OCI-LY7 (cell line): Measurements from ENCODE around the gene FSIP2. TPM values are rescaled to one million over a fixed set of nuclear protein-coding genes. Genes with fewer than 3 reads are reported as not detected.

Experiments
- BruUV-seq: library from RNA; stranded (reverse); fragments of 400-500 nt; replicated peaks from 2 replicates; lab custom pipeline; 2021; lab: Mats Ljungman, UMichigan
- CTCF ChIA-PET: fragments of 300-600 bp; sonication (Branson Sonifier 250); formaldehyde crosslinking; loops from one replicate; lab custom pipeline; 2022; ENCODE audit warnings: antibody characterized with exemption; ENCODE audit not compliant: unreplicated experiment; lab: Charles Lee
- POLR2A ChIA-PET: fragments of 300-600 bp; sonication (Branson Sonifier 250); formaldehyde crosslinking; loops from one replicate; lab custom pipeline; 2022; ENCODE audit warnings: antibody characterized with exemption; lab: Charles Lee
- DNase-seq: peaks from one replicate; pipeline ENCODE4 v3.0.0-alpha.2; 2015; ENCODE audit warnings: low spot score
- H2AFZ ChIP-seq: fragments of 200-600 bp; sonication (generic), shearing (Covaris generic); 2 replicates; pipeline ENCODE4 v1.6.1; 2014; ENCODE audit warnings: mild to moderate bottlenecking, antibody characterized with exemption, low read length, moderate library complexity
- H3K27ac ChIP-seq: fragments of 200-600 bp; sonication (generic); 2 replicates; pipeline ENCODE4 v1.5.1; 2014; ENCODE audit warnings: mixed run types, low read depth, mild to moderate bottlenecking, moderate library complexity, low read length, inconsistent platforms; ENCODE audit not compliant: poor library complexity, severe bottlenecking
- H3K36me3 ChIP-seq: fragments of 200-600 bp; sonication (generic); 2 replicates; pipeline ENCODE4 v1.6.1; 2014; ENCODE audit warnings: mild to moderate bottlenecking, antibody characterized with exemption, low read length, moderate library complexity, mixed read lengths; ENCODE audit not compliant: insufficient read depth
- H3K4me1 ChIP-seq: fragments of 200-600 bp; sonication (generic); 2 replicates; pipeline ENCODE4 v1.5.1; 2014; ENCODE audit warnings: mild to moderate bottlenecking, low read length; ENCODE audit not compliant: insufficient read depth, poor library complexity, severe bottlenecking
- H3K4me2 ChIP-seq: fragments of 200-600 bp; sonication (generic); 2 replicates; pipeline ENCODE4 v1.6.1; 2014; ENCODE audit warnings: mild to moderate bottlenecking, low read length
- H3K4me3 ChIP-seq: fragments of 200-600 bp; sonication (generic); 2 replicates; pipeline ENCODE4 v1.5.1; 2014; ENCODE audit warnings: mild to moderate bottlenecking, low read depth, low read length; ENCODE audit not compliant: poor library complexity, severe bottlenecking
- H3K79me2 ChIP-seq: fragments of 200-600 bp; sonication (generic); 2 replicates; pipeline ENCODE4 v1.6.1; 2016; ENCODE audit warnings: low read depth, mild to moderate bottlenecking, low read length, moderate library complexity, mixed read lengths; ENCODE audit not compliant: insufficient read depth
- H3K9me2 ChIP-seq: fragments of 200-600 bp; sonication (generic); 2 replicates; pipeline ENCODE4 v1.6.1; 2016; ENCODE audit warnings: mild to moderate bottlenecking, low read length, mixed read lengths; ENCODE audit not compliant: insufficient read depth
- H3K9me3 ChIP-seq: fragments of 200-600 bp; sonication (generic); 2 replicates; pipeline ENCODE4 v1.6.1; 2014; ENCODE audit warnings: mild to moderate bottlenecking, mixed run types, low read length, mixed read lengths
- H4K20me1 ChIP-seq: fragments of 200-600 bp; sonication (generic); 2 replicates; pipeline ENCODE4 v1.6.1; 2014; ENCODE audit warnings: mild to moderate bottlenecking, antibody characterized with exemption, low read length, moderate library complexity, mixed read lengths; ENCODE audit not compliant: insufficient read depth
- EZH2phosphoT487 ChIP-seq: fragments of 200-600 bp; sonication (generic); IDR thresholded peaks from 2 replicates; pipeline ENCODE4 v1.6.1; 2018; ENCODE audit warnings: low read depth, borderline replicate concordance, mild to moderate bottlenecking, mixed run types, antibody characterized with exemption, low read length, moderate library complexity, mixed read lengths
- intact Hi-C: fragments of 100-400 bp; cut with micrococcal nuclease; formaldehyde crosslinking; loops from one replicate; pipeline ENCODE4 v1.10.0; 2022; ENCODE audit not compliant: unreplicated experiment
- total RNA-seq, 2 experiments: library from RNA; depleted of rRNA in 1 of 2; stranded (reverse); fragments of >200 nt in 1 of 2; shearing (Covaris generic) in 1 of 2; gene quantifications; 2 replicates each; pipeline ENCODE4 v1.2.3, GENCODE V29; 2014 to 2022
- TF ChIP-seq, protein P1 (sequence below): fragments of 200-600 bp; sonication (generic); conservative IDR thresholded peaks from 2 replicates; pipeline ENCODE4 v1.5.1; 2014; ENCODE audit warnings: mild to moderate bottlenecking, antibody characterized with exemption, low read length, moderate library complexity, mixed read lengths

The FSIP2 gene
- total RNA-seq, 2 experiments from 2014 or later = 0.06 to 0.19 TPM

- H3K9me3 ChIP-seq = no peaks in the 10 kb centered on the region
- no peak overlapping the region for H3K27ac ChIP-seq
- ChIA-PET CTCF (no interaction called here), POLR2A (interaction anchor here (0.7 kb wide), 1 partner anchor 183 kb away, joined by 3 read pairs; no protein-coding TSS in a partner anchor)
- no peaks in the 10 kb centered on the region for H3K4me1 ChIP-seq
- no peaks in the 10 kb centered on the region for H3K9me2 ChIP-seq
- H3K36me3 ChIP-seq = no peaks in the 10 kb centered on the region
- DNase-seq = no peak
- no peak overlapping the region for H3K4me3 ChIP-seq
- H4K20me1 ChIP-seq = no peaks in the 10 kb centered on the region
- no peak for TF ChIP-seq EZH2phosphoT487
- TF ChIP-seq, protein P1, sequence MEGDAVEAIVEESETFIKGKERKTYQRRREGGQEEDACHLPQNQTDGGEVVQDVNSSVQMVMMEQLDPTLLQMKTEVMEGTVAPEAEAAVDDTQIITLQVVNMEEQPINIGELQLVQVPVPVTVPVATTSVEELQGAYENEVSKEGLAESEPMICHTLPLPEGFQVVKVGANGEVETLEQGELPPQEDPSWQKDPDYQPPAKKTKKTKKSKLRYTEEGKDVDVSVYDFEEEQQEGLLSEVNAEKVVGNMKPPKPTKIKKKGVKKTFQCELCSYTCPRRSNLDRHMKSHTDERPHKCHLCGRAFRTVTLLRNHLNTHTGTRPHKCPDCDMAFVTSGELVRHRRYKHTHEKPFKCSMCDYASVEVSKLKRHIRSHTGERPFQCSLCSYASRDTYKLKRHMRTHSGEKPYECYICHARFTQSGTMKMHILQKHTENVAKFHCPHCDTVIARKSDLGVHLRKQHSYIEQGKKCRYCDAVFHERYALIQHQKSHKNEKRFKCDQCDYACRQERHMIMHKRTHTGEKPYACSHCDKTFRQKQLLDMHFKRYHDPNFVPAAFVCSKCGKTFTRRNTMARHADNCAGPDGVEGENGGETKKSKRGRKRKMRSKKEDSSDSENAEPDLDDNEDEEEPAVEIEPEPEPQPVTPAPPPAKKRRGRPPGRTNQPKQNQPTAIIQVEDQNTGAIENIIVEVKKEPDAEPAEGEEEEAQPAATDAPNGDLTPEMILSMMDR = no peak
- H2AFZ ChIP-seq = no peak overlapping the region
- H3K4me2 ChIP-seq = no peak overlapping the region
- no peaks in the 10 kb centered on the region for H3K79me2 ChIP-seq
- BruUV-seq = no TSS peak
- intact Hi-C loops = no loop called here
These were observed 119.1 kb downstream of the FSIP2 start for GRCh38 chr2:185857691-185858090.

GRCh38 chr2:185859506-185859905 lies 120.9 kb downstream of the FSIP2 start:
- H3K79me2 ChIP-seq = no peaks in the 10 kb centered on the region
- H3K4me2 ChIP-seq = no peak overlapping the region
- DNase-seq = no peak
- H3K36me3 ChIP-seq = no peaks in the 10 kb centered on the region
- TF ChIP-seq EZH2phosphoT487 = no peak
- TF ChIP-seq, protein P1 = no peak
- POLR2A ChIA-PET = interaction anchor here (0.7 kb wide), 1 partner anchor 467 kb away, joined by 3 read pairs; no protein-coding TSS in a partner anchor
- H2AFZ ChIP-seq = no peak overlapping the region
- no peak overlapping the region for H3K27ac ChIP-seq
- no peaks in the 10 kb centered on the region for H4K20me1 ChIP-seq
- H3K4me3 ChIP-seq = no peak overlapping the region
- no peaks in the 10 kb centered on the region for H3K9me2 ChIP-seq
- BruUV-seq = no TSS peak
- H3K9me3 ChIP-seq = no peaks in the 10 kb centered on the region
- CTCF ChIA-PET = no interaction called here
- intact Hi-C loops = no loop called here
- no peaks in the 10 kb centered on the region for H3K4me1 ChIP-seq

GRCh38 chr2:185860321-185860720 lies 121.7 kb downstream of the FSIP2 start:
- no peak for DNase-seq
- Histone ChIP-seq H3K9me3 (no peaks in the 10 kb centered on the region), H3K36me3 (no peaks in the 10 kb centered on the region), H3K4me3 (no peak overlapping the region), H3K4me2 (no peak overlapping the region), H3K9me2 (no peaks in the 10 kb centered on the region), H3K79me2 (no peaks in the 10 kb centered on the region), H3K27ac (no peak overlapping the region), H4K20me1 (no peaks in the 10 kb centered on the region), H3K4me1 (no peaks in the 10 kb centered on the region), H2AFZ (no peak overlapping the region)
- POLR2A ChIA-PET = no interaction called here
- no TSS peak for BruUV-seq
- CTCF ChIA-PET = no interaction called here
- TF ChIP-seq, protein P1 = no peak
- TF ChIP-seq EZH2phosphoT487 = no peak
- intact Hi-C loops = no loop called here
